ACC112 (cell line): ENCODE results near the gene ACER3.
"Not testable (repeated sequence)": the region's sequence is repeated elsewhere in the genome, so short reads cannot be mapped to it uniquely, and the experiment has no call there.

Experiments
- H2AFZ ChIP-seq: fragments of 200-600 bp; sonication (generic); one replicate; pipeline ENCODE4 v1.6.0; 2017; ENCODE audit warnings: antibody characterized with exemption, low read length; ENCODE audit not compliant: unreplicated experiment
- H3K27ac ChIP-seq: fragments of 200-600 bp; sonication (generic); 2 replicates; pipeline ENCODE4 v1.5.1; 2014; ENCODE audit warnings: low read depth, mild to moderate bottlenecking, antibody characterized with exemption, low read length, moderate library complexity
- H3K27me3 ChIP-seq: fragments of 200-600 bp; sonication (generic); 2 replicates; pipeline ENCODE4 v1.6.1; 2014; ENCODE audit warnings: mild to moderate bottlenecking, antibody characterized with exemption, low read length, moderate library complexity, mixed read lengths; ENCODE audit not compliant: insufficient read depth
- H3K36me3 ChIP-seq: fragments of 200-600 bp; sonication (generic); 2 replicates; pipeline ENCODE4 v1.6.1; 2016; ENCODE audit warnings: mild to moderate bottlenecking, antibody characterized with exemption, low read length, moderate library complexity, mixed read lengths; ENCODE audit not compliant: insufficient read depth
- H3K4me1 ChIP-seq: fragments of 200-600 bp; sonication (generic); one replicate; pipeline ENCODE4 v1.6.1; 2016; ENCODE audit warnings: low read length, mixed read lengths; ENCODE audit not compliant: insufficient read depth, unreplicated experiment, control insufficient read depth
- H3K4me3 ChIP-seq: fragments of 200-600 bp; sonication (generic); 2 replicates; pipeline ENCODE4 v1.5.1; 2014; ENCODE audit warnings: mild to moderate bottlenecking, low read depth, low read length
- H3K79me2 ChIP-seq: fragments of 200-600 bp; sonication (generic); one replicate; pipeline ENCODE4 v1.6.0; 2016; ENCODE audit warnings: low read length; ENCODE audit not compliant: control insufficient read depth, unreplicated experiment, insufficient read depth

ACER3 gene

GRCh38 chr11:76901144-76901543 is 40.4 kb downstream of the ACER3 start:
- peaks cover 2% of the 10 kb centered on the region for H3K79me2 ChIP-seq
- H3K4me3 ChIP-seq: no peak overlapping the region
- H3K4me1 ChIP-seq: no peaks in the 10 kb centered on the region
- no peaks in the 10 kb centered on the region; the same call in 1 of the 2 replicates for H3K36me3 ChIP-seq
- H3K27ac ChIP-seq: no peak overlapping the region
- no peak overlapping the region for H2AFZ ChIP-seq
- no peaks in the 10 kb centered on the region for H3K27me3 ChIP-seq

DNA sequence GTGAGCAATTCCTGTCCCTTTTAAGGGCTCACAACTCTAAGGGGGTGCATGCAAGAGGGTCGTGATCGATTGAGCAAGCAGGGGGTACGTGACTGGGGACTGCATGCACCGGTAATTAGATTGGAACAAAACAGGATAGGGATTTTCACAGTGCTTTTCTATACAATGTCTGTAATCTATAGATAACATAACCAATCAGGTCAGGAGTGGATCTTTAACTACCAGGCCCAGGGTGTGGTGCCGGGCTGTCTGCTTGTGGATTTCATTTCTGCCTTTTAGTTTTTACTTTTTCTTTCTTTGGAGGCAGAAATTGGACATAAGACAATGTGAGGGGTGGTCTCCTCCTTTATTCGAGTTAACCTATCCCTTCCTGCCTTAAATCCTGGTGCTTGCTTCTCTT is 40.9 kb downstream of the ACER3 start:
- not testable (repeated sequence) for H3K4me1 ChIP-seq, H3K79me2 ChIP-seq, H2AFZ ChIP-seq, H3K27ac ChIP-seq, H3K4me3 ChIP-seq, H3K27me3 ChIP-seq, H3K36me3 ChIP-seq

DNA sequence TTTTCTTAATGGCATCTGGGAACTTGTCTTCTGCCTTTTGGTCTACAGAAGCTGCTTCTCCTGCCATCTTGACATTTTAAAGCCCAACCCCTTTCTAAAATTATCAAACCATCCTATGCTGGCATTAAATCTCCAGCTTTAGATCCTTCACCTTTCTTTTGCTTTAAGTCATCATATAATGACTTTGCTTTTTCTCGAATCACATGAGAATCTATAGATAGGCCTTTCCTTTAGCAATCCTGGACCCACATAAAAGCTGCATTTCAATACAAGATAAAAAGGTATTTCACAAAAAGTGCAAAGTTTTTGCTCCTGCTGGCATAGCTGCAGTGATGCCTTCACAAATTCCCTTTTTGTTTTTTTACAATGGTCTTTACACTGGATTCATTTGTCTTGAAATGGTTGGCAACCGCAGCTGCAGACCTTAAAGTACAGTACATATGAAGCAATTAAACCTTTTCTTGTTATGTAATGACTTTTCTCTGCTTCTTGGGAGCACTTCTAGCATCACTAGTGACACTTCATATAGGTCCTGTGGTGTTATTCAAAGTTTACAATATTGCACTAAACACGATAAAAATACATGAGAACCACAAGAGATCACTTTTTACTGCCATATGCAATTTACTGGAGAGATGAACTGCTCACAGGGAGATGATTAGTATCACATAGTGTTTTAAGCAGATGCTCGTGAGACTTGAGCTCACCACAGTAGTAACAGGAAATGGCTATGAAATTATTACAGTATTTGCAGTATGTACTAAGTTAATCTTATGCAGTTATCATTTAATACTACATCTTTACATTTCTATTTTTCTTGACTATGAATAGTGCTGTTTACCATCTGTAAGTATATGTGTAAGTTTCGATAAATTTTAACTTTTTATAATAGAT is 41.6 kb downstream of the ACER3 start:
- Histone ChIP-seq H3K27me3 (no peaks in the 10 kb centered on the region), H2AFZ (no peak overlapping the region), H3K79me2 (no peaks in the 10 kb centered on the region), H3K4me3 (no peak overlapping the region), H3K27ac (no peak overlapping the region), H3K36me3 (no peaks in the 10 kb centered on the region; the same call in 1 of the 2 replicates), H3K4me1 (no peaks in the 10 kb centered on the region)

GRCh38 chr11:76903325-76903724 is 42.6 kb downstream of the ACER3 start:
- Histone ChIP-seq H3K27me3 (no peaks in the 10 kb centered on the region), H3K79me2 (no peaks in the 10 kb centered on the region), H3K27ac (no peak overlapping the region), H2AFZ (no peak overlapping the region), H3K36me3 (no peaks in the 10 kb centered on the region; the same call in 1 of the 2 replicates), H3K4me3 (no peak overlapping the region), H3K4me1 (no peaks in the 10 kb centered on the region)

DNA sequence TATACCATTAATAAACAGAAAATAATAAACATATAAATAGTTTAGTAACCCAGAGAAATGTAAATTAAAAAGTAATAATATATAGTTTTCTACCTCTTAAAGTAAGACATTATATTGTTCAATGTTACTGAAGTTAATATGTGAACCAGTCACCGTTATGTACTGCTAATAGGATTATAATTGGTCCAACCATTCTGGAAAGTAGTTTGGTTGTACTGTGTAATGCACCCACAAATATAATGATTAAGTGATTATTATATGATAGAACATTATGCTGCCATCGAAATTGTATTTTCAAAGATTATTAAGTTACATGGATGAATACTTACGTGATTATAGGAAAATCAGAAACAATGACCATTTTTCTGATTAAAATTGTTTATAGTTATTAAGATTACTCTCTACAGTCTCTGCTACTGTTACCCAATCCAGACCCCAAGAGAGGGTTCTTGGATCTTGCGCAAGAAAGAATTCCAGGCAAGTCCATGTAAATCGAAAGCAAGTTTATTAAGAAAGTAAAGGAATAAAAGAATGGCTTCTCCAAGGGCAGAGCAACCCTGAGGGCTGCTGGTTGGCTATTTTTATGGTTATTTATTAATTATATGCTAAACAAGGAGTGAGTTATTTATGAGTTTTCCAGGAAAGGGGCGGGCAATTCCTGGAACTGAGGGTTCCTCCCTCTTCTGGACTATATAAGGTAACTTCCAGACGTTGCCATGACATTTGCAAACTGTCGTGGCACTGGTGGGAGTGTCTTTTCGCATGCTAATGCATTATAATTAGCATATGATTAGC is 50.1 kb downstream of the ACER3 start:
- Histone ChIP-seq H3K27ac (peak overlapping the region; percentile 24), H3K4me1 (peaks cover 8% of the 10 kb centered on the region), H3K36me3 (no peaks in the 10 kb centered on the region)

GRCh38 chr11:76911415-76911808 is 50.7 kb downstream of the ACER3 start:
- Histone ChIP-seq H3K79me2 (no peaks in the 10 kb centered on the region), H3K4me1 (peaks cover 8% of the 10 kb centered on the region), H3K4me3 (peak overlapping the region; percentile 46), H2AFZ (peak overlapping the region; percentile 35), H3K36me3 (no peaks in the 10 kb centered on the region), H3K27me3 (no peaks in the 10 kb centered on the region), H3K27ac (peak overlapping the region; percentile 24; the same call in 1 of the 2 replicates)

More for the DNA sequence above, 50.1 kb downstream of the ACER3 start:
- H2AFZ ChIP-seq: peak overlapping the region; percentile 35
- H3K4me3 ChIP-seq: peak overlapping the region; percentile 46
- H3K79me2 ChIP-seq: no peaks in the 10 kb centered on the region
- no peaks in the 10 kb centered on the region for H3K27me3 ChIP-seq

- Histone ChIP-seq H3K27me3 (no peaks in the 10 kb centered on the region), H3K79me2 (no peaks in the 10 kb centered on the region), H2AFZ (no peak overlapping the region), H3K4me1 (peaks cover 17% of the 10 kb centered on the region), H3K36me3 (no peaks in the 10 kb centered on the region), H3K4me3 (no peak overlapping the region), H3K27ac (no peak overlapping the region)
Measured at GRCh38 chr11:76916712-76917111, 56.0 kb downstream of the ACER3 start.

GRCh38 chr11:76918941-76919386 is 58.2 kb downstream of the ACER3 start:
- Histone ChIP-seq H3K4me3 (peak overlapping the region; percentile 53; the same call in 1 of the 2 replicates), H3K27ac (no peak overlapping the region), H2AFZ (peak overlapping the region; percentile 86), H3K4me1 (peaks cover 15% of the 10 kb centered on the region), H3K36me3 (no peaks in the 10 kb centered on the region), H3K79me2 (no peaks in the 10 kb centered on the region), H3K27me3 (no peaks in the 10 kb centered on the region)

- H3K79me2 ChIP-seq: no peaks in the 10 kb centered on the region
- no peaks in the 10 kb centered on the region for H3K36me3 ChIP-seq
- H2AFZ ChIP-seq: no peak overlapping the region
- no peaks in the 10 kb centered on the region for H3K27me3 ChIP-seq
- H3K27ac ChIP-seq: no peak overlapping the region
- peaks cover 15% of the 10 kb centered on the region for H3K4me1 ChIP-seq
- H3K4me3 ChIP-seq: no peak overlapping the region
Measured at GRCh38 chr11:76919467-76919866, 58.7 kb downstream of the ACER3 start.

- Histone ChIP-seq H3K27me3 (no peaks in the 10 kb centered on the region), H2AFZ (no peak overlapping the region), H3K79me2 (no peaks in the 10 kb centered on the region), H3K4me1 (peaks cover 15% of the 10 kb centered on the region), H3K4me3 (no peak overlapping the region), H3K27ac (no peak overlapping the region), H3K36me3 (no peaks in the 10 kb centered on the region)
Measured at GRCh38 chr11:76919887-76920746, 59.4 kb downstream of the ACER3 start.
